Measurements from ENCODE around the gene CRYAB.

CRYAB gene, protein sequence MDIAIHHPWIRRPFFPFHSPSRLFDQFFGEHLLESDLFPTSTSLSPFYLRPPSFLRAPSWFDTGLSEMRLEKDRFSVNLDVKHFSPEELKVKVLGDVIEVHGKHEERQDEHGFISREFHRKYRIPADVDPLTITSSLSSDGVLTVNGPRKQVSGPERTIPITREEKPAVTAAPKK

DNA sequence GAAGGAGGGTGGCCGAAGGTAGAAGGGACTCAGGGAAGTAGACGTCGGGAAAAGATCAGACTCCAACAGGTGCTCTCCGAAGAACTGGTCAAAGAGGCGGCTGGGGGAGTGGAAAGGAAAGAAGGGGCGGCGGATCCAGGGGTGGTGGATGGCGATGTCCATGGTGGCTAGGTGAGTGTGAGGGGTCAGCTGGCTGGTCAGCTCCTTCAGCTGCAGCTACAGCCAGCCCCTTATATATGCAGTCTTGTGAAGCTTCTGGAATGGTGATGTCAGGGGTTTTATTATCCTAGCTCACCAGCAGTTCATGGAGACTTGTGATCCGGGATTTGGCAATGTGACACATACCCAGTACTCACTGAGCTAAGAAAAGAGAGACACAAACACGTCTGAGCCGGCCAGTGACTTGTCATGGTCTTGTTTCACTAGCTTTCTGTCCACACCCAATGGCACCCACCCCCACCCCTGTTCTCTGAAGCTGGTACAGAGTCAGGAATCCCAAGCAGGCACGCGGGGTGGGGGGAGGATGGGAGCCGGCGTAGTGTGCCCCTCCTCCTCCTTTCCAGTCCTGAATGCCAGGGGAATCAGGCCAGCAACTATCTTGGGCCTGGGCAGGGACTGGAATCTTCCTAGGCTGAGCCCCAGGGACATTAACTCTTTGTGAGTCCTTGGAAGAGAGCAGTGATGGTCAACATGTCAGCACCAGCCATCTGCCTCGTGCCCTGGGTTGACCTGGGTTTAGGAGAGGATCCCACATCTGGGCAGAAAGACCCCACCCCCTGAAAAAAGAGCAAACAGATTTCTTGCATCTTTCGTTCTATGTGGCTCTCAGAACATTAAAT, at the start of gene CRYAB:
Gene CRYAB, minus strand, starts transcription at position 208 of the 839 bp plus-strand sequence. Its CDS starts 46 bp downstream, at position 162.
- no peak within 1 kb of the TSS for H3K4me3 ChIP-seq (ENCODE audit: insufficient read length, low read depth)
- no peaks in the 10 kb centered on the region for H3K36me3 ChIP-seq (ENCODE audit: insufficient read depth, insufficient read length, low read length)
- peaks cover 8% of the 10 kb centered on the region for H3K4me1 ChIP-seq (ENCODE audit: insufficient read depth, insufficient read length)
- no peaks in the 10 kb centered on the region for H3K27me3 ChIP-seq (ENCODE audit: insufficient read depth, insufficient read length)
- TF ChIP-seq YY1 (IDR thresholded peaks at IDR 0.05; ENCODE audit: insufficient read depth, insufficient read length) (no peak), SUZ12 (IDR thresholded peaks at IDR 0.05; ENCODE audit: extremely low read depth, insufficient read depth, insufficient read length) (no peak), ZNF274 (IDR thresholded peaks at IDR 0.05; ENCODE audit: low read depth, low read length) (no peak)
- H3K9me3 ChIP-seq (ENCODE audit: insufficient read depth, low read length) = no peaks in the 10 kb centered on the region
- no peak for DNase-seq (ENCODE audit: low read depth, low spot score)
- peak within 1 kb of the TSS; percentile 23 for H3K9ac ChIP-seq (ENCODE audit: insufficient read length, low read depth)

GRCh38 chr11:111960916-111961315, 49.3 kb upstream of the CRYAB start:
- no peak overlapping the region for H3K4me3 ChIP-seq (ENCODE audit: insufficient read length, low read depth)
- H3K9ac ChIP-seq (ENCODE audit: insufficient read length, low read depth) = no peak overlapping the region
- no peaks in the 10 kb centered on the region for H3K36me3 ChIP-seq (ENCODE audit: insufficient read depth, insufficient read length, low read length)
- no peak for DNase-seq (ENCODE audit: low read depth, low spot score)
- no peaks in the 10 kb centered on the region for H3K27me3 ChIP-seq (ENCODE audit: insufficient read depth, insufficient read length)
- no peaks in the 10 kb centered on the region for H3K4me1 ChIP-seq (ENCODE audit: insufficient read depth, insufficient read length)
- peaks cover 10% of the 10 kb centered on the region; the same call in 1 of the 2 replicates for H3K9me3 ChIP-seq (ENCODE audit: insufficient read depth, low read length)
- no peak for TF ChIP-seq SUZ12 (IDR thresholded peaks at IDR 0.05; ENCODE audit: extremely low read depth, insufficient read depth, insufficient read length)
- TF ChIP-seq YY1 (IDR thresholded peaks at IDR 0.05; ENCODE audit: insufficient read depth, insufficient read length) = no peak
- TF ChIP-seq ZNF274 (IDR thresholded peaks at IDR 0.05; ENCODE audit: low read depth, low read length) = no peak

GRCh38 chr11:111957663-111958444, 46.3 kb upstream of the CRYAB start:
- Histone ChIP-seq H3K27me3 (ENCODE audit: insufficient read depth, insufficient read length) (no peaks in the 10 kb centered on the region), H3K9ac (ENCODE audit: insufficient read length, low read depth) (no peak overlapping the region), H3K9me3 (ENCODE audit: insufficient read depth, low read length) (peaks cover 10% of the 10 kb centered on the region; the same call in 1 of the 2 replicates), H3K36me3 (ENCODE audit: insufficient read depth, insufficient read length, low read length) (no peaks in the 10 kb centered on the region), H3K4me3 (ENCODE audit: insufficient read length, low read depth) (no peak overlapping the region), H3K4me1 (ENCODE audit: insufficient read depth, insufficient read length) (no peaks in the 10 kb centered on the region)
- no peak for TF ChIP-seq YY1 (IDR thresholded peaks at IDR 0.05; ENCODE audit: insufficient read depth, insufficient read length)
- no peak for TF ChIP-seq SUZ12 (IDR thresholded peaks at IDR 0.05; ENCODE audit: extremely low read depth, insufficient read depth, insufficient read length)
- no peak for TF ChIP-seq ZNF274 (IDR thresholded peaks at IDR 0.05; ENCODE audit: low read depth, low read length)
- no peak for DNase-seq (ENCODE audit: low read depth, low spot score)

DNA sequence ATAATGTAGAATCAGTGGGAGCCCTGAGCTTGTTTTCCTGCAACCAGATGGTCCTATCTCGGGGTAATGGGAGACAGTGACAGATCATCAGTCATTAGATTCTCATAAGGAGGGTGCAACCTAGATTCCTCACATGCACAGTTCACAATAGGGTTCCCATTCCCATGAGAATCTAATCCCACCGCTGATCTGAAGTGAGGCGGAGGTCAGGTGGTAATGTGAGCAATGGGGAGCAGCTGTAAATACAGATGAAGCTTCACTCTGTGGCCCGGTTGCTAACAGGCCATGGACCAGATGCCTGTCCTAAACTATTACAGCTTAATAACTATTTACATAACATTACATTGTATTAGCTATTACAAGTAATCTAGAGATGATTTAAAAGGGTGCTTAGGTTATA, 42.6 kb upstream of the CRYAB start:
- H3K9ac ChIP-seq (ENCODE audit: insufficient read length, low read depth) = no peak overlapping the region
- DNase-seq (ENCODE audit: low read depth, low spot score) = no peak
- no peak for TF ChIP-seq YY1 (IDR thresholded peaks at IDR 0.05; ENCODE audit: insufficient read depth, insufficient read length)
- TF ChIP-seq SUZ12 (IDR thresholded peaks at IDR 0.05; ENCODE audit: extremely low read depth, insufficient read depth, insufficient read length) = no peak
- no peak for TF ChIP-seq ZNF274 (IDR thresholded peaks at IDR 0.05; ENCODE audit: low read depth, low read length)
- no peak overlapping the region for H3K4me3 ChIP-seq (ENCODE audit: insufficient read length, low read depth)
- H3K4me1 ChIP-seq (ENCODE audit: insufficient read depth, insufficient read length) = no peaks in the 10 kb centered on the region
- no peaks in the 10 kb centered on the region for H3K36me3 ChIP-seq (ENCODE audit: insufficient read depth, insufficient read length, low read length)
- no peaks in the 10 kb centered on the region for H3K27me3 ChIP-seq (ENCODE audit: insufficient read depth, insufficient read length)
- H3K9me3 ChIP-seq (ENCODE audit: insufficient read depth, low read length) = peaks cover 15% of the 10 kb centered on the region

GRCh38 chr11:111951565-111951964, 40.0 kb upstream of the CRYAB start:
- DNase-seq (ENCODE audit: low read depth, low spot score) = no peak
- Histone ChIP-seq H3K9me3 (ENCODE audit: insufficient read depth, low read length) (peaks cover 5% of the 10 kb centered on the region; the same call in 1 of the 2 replicates), H3K4me3 (ENCODE audit: insufficient read length, low read depth) (no peak overlapping the region), H3K4me1 (ENCODE audit: insufficient read depth, insufficient read length) (no peaks in the 10 kb centered on the region), H3K27me3 (ENCODE audit: insufficient read depth, insufficient read length) (no peaks in the 10 kb centered on the region), H3K36me3 (ENCODE audit: insufficient read depth, insufficient read length, low read length) (no peaks in the 10 kb centered on the region), H3K9ac (ENCODE audit: insufficient read length, low read depth) (no peak overlapping the region)
- TF ChIP-seq YY1 (IDR thresholded peaks at IDR 0.05; ENCODE audit: insufficient read depth, insufficient read length) = no peak
- no peak for TF ChIP-seq ZNF274 (IDR thresholded peaks at IDR 0.05; ENCODE audit: low read depth, low read length)
- no peak for TF ChIP-seq SUZ12 (IDR thresholded peaks at IDR 0.05; ENCODE audit: extremely low read depth, insufficient read depth, insufficient read length)

- no peaks in the 10 kb centered on the region for H3K4me1 ChIP-seq (ENCODE audit: insufficient read depth, insufficient read length)
- H3K9me3 ChIP-seq (ENCODE audit: insufficient read depth, low read length) = peaks cover 5% of the 10 kb centered on the region; the same call in 1 of the 2 replicates
- H3K4me3 ChIP-seq (ENCODE audit: insufficient read length, low read depth) = no peak overlapping the region
- H3K9ac ChIP-seq (ENCODE audit: insufficient read length, low read depth) = no peak overlapping the region
- no peaks in the 10 kb centered on the region for H3K36me3 ChIP-seq (ENCODE audit: insufficient read depth, insufficient read length, low read length)
- H3K27me3 ChIP-seq (ENCODE audit: insufficient read depth, insufficient read length) = no peaks in the 10 kb centered on the region
- no peak for TF ChIP-seq ZNF274 (IDR thresholded peaks at IDR 0.05; ENCODE audit: low read depth, low read length)
- no peak for TF ChIP-seq YY1 (IDR thresholded peaks at IDR 0.05; ENCODE audit: insufficient read depth, insufficient read length)
- no peak for TF ChIP-seq SUZ12 (IDR thresholded peaks at IDR 0.05; ENCODE audit: extremely low read depth, insufficient read depth, insufficient read length)
- DNase-seq (ENCODE audit: low read depth, low spot score) = no peak
These were observed 38.2 kb upstream of the CRYAB start for GRCh38 chr11:111949519-111950426.
